ENCODE results near the gene ARFIP1.

Gene ARFIP1

DNA sequence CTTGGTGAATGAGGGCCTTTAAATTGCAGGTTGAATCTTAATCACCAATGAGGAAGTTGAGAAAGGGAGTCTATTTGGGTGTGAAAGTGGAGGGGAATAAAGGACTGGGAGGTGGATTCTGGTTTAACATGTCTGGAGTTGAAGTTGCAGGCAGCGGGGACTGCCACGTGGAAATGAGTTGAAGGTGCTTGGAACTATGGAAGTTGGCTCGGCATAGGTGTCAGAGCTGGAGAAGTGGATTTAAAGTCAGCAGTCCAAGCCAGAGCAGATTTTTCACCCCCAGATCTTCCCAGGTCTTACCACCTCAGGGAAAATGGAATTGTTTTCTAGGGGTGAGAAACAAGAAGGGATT is 45.1 kb upstream of the ARFIP1 start (continued):
- TF ChIP-seq ZNF266 (tag by site-specific recombination; IDR thresholded peaks at IDR 0.05; ENCODE audit: low read depth) = no peak

GRCh38 chr4:152735396-152735859 is 44.3 kb upstream of the ARFIP1 start:
- ChIA-PET POLR2A (no interaction called here), CTCF (interaction anchor here (0.6 to 2.3 kb wide), 9 partner anchors 13 to 361 kb away, joined by 3 to 11 read pairs (median 3); no protein-coding TSS in a partner anchor)
- no peaks in the 10 kb centered on the region for H3K9me3 ChIP-seq (ENCODE audit: control insufficient read depth, insufficient read depth, low read depth, low read length)
- no peaks in the 10 kb centered on the region for H3K4me1 ChIP-seq (ENCODE audit: control insufficient read depth, insufficient read depth, low read length)
- H3K36me3 ChIP-seq (ENCODE audit: control insufficient read depth in 2 of 2, insufficient read depth in 1 of 2, low read length in 2 of 2) = no peaks in the 10 kb centered on the region
- TF ChIP-seq ZNF692 (tag by site-specific recombination; IDR thresholded peaks at IDR 0.05) (no peak), ZNF211 (tag by site-specific recombination; IDR thresholded peaks at IDR 0.05; ENCODE audit: low read depth) (no peak), EGR2 (tag by site-specific recombination; IDR thresholded peaks at IDR 0.05; ENCODE audit: low read depth) (no peak), ZNF266 (tag by site-specific recombination; IDR thresholded peaks at IDR 0.05; ENCODE audit: low read depth) (no peak), ZNF174 (tag by site-specific recombination; IDR thresholded peaks at IDR 0.05) (no peak), PRDM1 (tag by site-specific recombination; IDR thresholded peaks at IDR 0.05) (peak; percentile 12; the same call in 1 of the 2 replicates), ZNF521 (tag by site-specific recombination; IDR thresholded peaks at IDR 0.05) (no peak), ZNF654 (tag by site-specific recombination; IDR thresholded peaks at IDR 0.05; ENCODE audit: low read depth) (peak; percentile 78), ZNF555 (tag by site-specific recombination; conservative IDR thresholded peaks at IDR 0.05) (no peak), KLF8 (tag by site-specific recombination; IDR thresholded peaks at IDR 0.05) (no peak), ZNF548 (tag by site-specific recombination; IDR thresholded peaks at IDR 0.05) (no peak), ZNF514 (tag by site-specific recombination; IDR thresholded peaks at IDR 0.05) (no peak), ZNF146 (tag by site-specific recombination; IDR thresholded peaks at IDR 0.05) (no peak), ZNF335 (tag by site-specific recombination; conservative IDR thresholded peaks at IDR 0.05) (peak; percentile 55), ZNF473 (tag by site-specific recombination; IDR thresholded peaks at IDR 0.05) (no peak), ZNF785 (tag by site-specific recombination; IDR thresholded peaks at IDR 0.05) (no peak), ZNF280C (tag by site-specific recombination; IDR thresholded peaks at IDR 0.05) (no peak), KLF10 (tag by site-specific recombination; IDR thresholded peaks at IDR 0.05) (no peak), ZNF596 (tag by site-specific recombination; IDR thresholded peaks at IDR 0.05) (no peak), ZSCAN16 (tag by site-specific recombination; IDR thresholded peaks at IDR 0.05) (no peak)
- H3K27ac ChIP-seq (ENCODE audit: extremely low read depth, low read depth, low read length) = no peak overlapping the region
- no peak overlapping the region for H3K4me3 ChIP-seq (ENCODE audit: low read depth, low read length)

GRCh38 chr4:152735906-152736305 is 43.8 kb upstream of the ARFIP1 start:
- CTCF ChIA-PET = interaction anchor here (0.6 to 2.3 kb wide), 6 partner anchors 13 to 328 kb away, joined by 3 to 11 read pairs (median 4); no protein-coding TSS in a partner anchor
- no peaks in the 10 kb centered on the region for H3K36me3 ChIP-seq (ENCODE audit: control insufficient read depth in 2 of 2, insufficient read depth in 1 of 2, low read length in 2 of 2)
- H3K27ac ChIP-seq (ENCODE audit: extremely low read depth, low read depth, low read length) = no peak overlapping the region
- no peak overlapping the region for H3K4me3 ChIP-seq (ENCODE audit: low read depth, low read length)
- no peaks in the 10 kb centered on the region for H3K4me1 ChIP-seq (ENCODE audit: control insufficient read depth, insufficient read depth, low read length)
- POLR2A ChIA-PET = no interaction called here
- no peaks in the 10 kb centered on the region for H3K9me3 ChIP-seq (ENCODE audit: control insufficient read depth, insufficient read depth, low read depth, low read length)
- TF ChIP-seq ZNF830 (tag by site-specific recombination; IDR thresholded peaks at IDR 0.05; ENCODE audit: low read depth) = no peak
- no peak for TF ChIP-seq GFI1B (tag by site-specific recombination; IDR thresholded peaks at IDR 0.05)
- no peak for TF ChIP-seq ZNF48 (tag by site-specific recombination; IDR thresholded peaks at IDR 0.05)
- no peak for TF ChIP-seq ZNF404 (tag by site-specific recombination; IDR thresholded peaks at IDR 0.05)
- no peak for TF ChIP-seq ZNF274 (IDR thresholded peaks at IDR 0.05; ENCODE audit: low read length)
- TF ChIP-seq ZNF274 (tag by site-specific recombination; IDR thresholded peaks at IDR 0.05; ENCODE audit: borderline replicate concordance) = no peak
- TF ChIP-seq ZNF670 (tag by site-specific recombination; IDR thresholded peaks at IDR 0.05; ENCODE audit: low read depth) = no peak
- no peak for TF ChIP-seq ZNF311 (tag by site-specific recombination; IDR thresholded peaks at IDR 0.05; ENCODE audit: borderline replicate concordance)
- no peak for TF ChIP-seq ZNF530 (tag by site-specific recombination; IDR thresholded peaks at IDR 0.05; ENCODE audit: low read depth)
- TF ChIP-seq AEBP2 (tag by site-specific recombination; IDR thresholded peaks at IDR 0.05; ENCODE audit: borderline replicate concordance) = no peak
- TF ChIP-seq MYNN (tag by site-specific recombination; IDR thresholded peaks at IDR 0.05; ENCODE audit: borderline replicate concordance) = no peak
- TF ChIP-seq ZNF423 (tag by site-specific recombination; IDR thresholded peaks at IDR 0.05) = no peak
